Middle frontal gyrus (tissue), 1 donor: ENCODE results near the gene YPEL5.
A peak's percentile ranks its signal among the peaks of the same experiment; 100 is the strongest.
"Not testable (repeated sequence)": the region's sequence is repeated elsewhere in the genome, so short reads cannot be mapped to it uniquely, and the experiment has no call there.

ENCODE experiments used
- DNase-seq: peaks from one replicate; pipeline ENCODE4 v3.0.0-alpha.2; 2015; ENCODE audit warnings: low spot score; ENCODE audit errors: extremely low spot score

YPEL5 gene

GRCh38 chr2:30146337-30147195 lies at the start of gene YPEL5:
Gene YPEL5 (plus strand): TSS chr2:30147007. CDS start chr2:30156652, 9,645 bp downstream.
- peak; percentile 96 for DNase-seq

- DNase-seq, result no peak
Measured at GRCh38 chr2:30098266-30099005, 48.4 kb upstream of the YPEL5 start.

GRCh38 chr2:30099366-30099765 lies 47.4 kb upstream of the YPEL5 start:
- DNase-seq, result not testable (repeated sequence)

GRCh38 chr2:30100691-30101090 lies 46.1 kb upstream of the YPEL5 start:
- not testable (repeated sequence) for DNase-seq

GRCh38 chr2:30104307-30104706 lies 42.5 kb upstream of the YPEL5 start:
- DNase-seq, result no peak

- DNase-seq, result no peak
Measured at GRCh38 chr2:30105556-30105955, 41.3 kb upstream of the YPEL5 start.

GRCh38 chr2:30106543-30106942 lies 40.3 kb upstream of the YPEL5 start:
- DNase-seq, result no peak

GRCh38 chr2:30108192-30108591 lies 38.6 kb upstream of the YPEL5 start:
- no peak for DNase-seq

- no peak for DNase-seq
Measured at GRCh38 chr2:30108851-30109250, 38.0 kb upstream of the YPEL5 start.

GRCh38 chr2:30109856-30110255 lies 37.0 kb upstream of the YPEL5 start:
- DNase-seq, result no peak

GRCh38 chr2:30110773-30111172 lies 36.0 kb upstream of the YPEL5 start:
- no peak for DNase-seq

GRCh38 chr2:30111186-30111585 lies 35.6 kb upstream of the YPEL5 start:
- DNase-seq, result not testable (repeated sequence)

GRCh38 chr2:30112561-30112960 lies 34.2 kb upstream of the YPEL5 start:
- no peak for DNase-seq

- DNase-seq, result no peak
Measured at GRCh38 chr2:30113617-30114293, 33.1 kb upstream of the YPEL5 start.

- peak; percentile 55 for DNase-seq
Measured at GRCh38 chr2:30115141-30115980, 31.4 kb upstream of the YPEL5 start.

GRCh38 chr2:30115981-30116285 lies 30.9 kb upstream of the YPEL5 start:
- no peak for DNase-seq

- no peak for DNase-seq
Measured at GRCh38 chr2:30122362-30122761, 24.4 kb upstream of the YPEL5 start.

GRCh38 chr2:30127016-30127893 lies 19.6 kb upstream of the YPEL5 start:
- DNase-seq, result no peak

GRCh38 chr2:30134582-30134981 lies 12.2 kb upstream of the YPEL5 start:
- DNase-seq, result no peak

- DNase-seq, result no peak
Measured at GRCh38 chr2:30135541-30135940, 11.3 kb upstream of the YPEL5 start.
